Lung (tissue), 12 donors: ENCODE measurements around the gene TMEM125. TPM values are rescaled to one million over a fixed set of nuclear protein-coding genes. Genes with fewer than 3 reads are reported as not detected.

ENCODE experiments used
- ATAC-seq: fragments of 200-7000 bp; cut with Tn5 transposase; one replicate; pipeline ENCODE4 v1.9.1; 2020; ENCODE audit warnings: moderate number of reproducible peaks; ENCODE audit not compliant: insufficient read depth, low FRiP score
- DNase-seq, 3 donors: peaks; one replicate each; pipeline ENCODE4 v3.0.0-alpha.2; 2013 to 2017
- H3K27ac ChIP-seq, 2 donors: one replicate each; pipeline ENCODE4 v1.5.1; 2013; ENCODE audit warnings: mild to moderate bottlenecking in 2 of 2, moderate library complexity in 2 of 2, control low read depth in 1 of 2, inconsistent platforms in 1 of 2, low read depth in 1 of 2, low read length in 1 of 2
- H3K27me3 ChIP-seq, 3 donors: one replicate each; pipeline ENCODE4 v1.5.1; 2013; ENCODE audit warnings: low read length in 2 of 3; ENCODE audit not compliant: control insufficient read depth in 3 of 3, insufficient read depth in 3 of 3
- H3K36me3 ChIP-seq, 4 donors: one replicate each; pipeline ENCODE4 v1.5.1; 2013; ENCODE audit warnings: low read length in 4 of 4, mild to moderate bottlenecking in 1 of 4, moderate library complexity in 1 of 4; ENCODE audit not compliant: control insufficient read depth in 4 of 4, insufficient read depth in 4 of 4
- H3K4me1 ChIP-seq, 5 donors: one replicate each; pipeline ENCODE4 v1.5.1; 2013; ENCODE audit warnings: low read length in 5 of 5, mild to moderate bottlenecking in 2 of 5, moderate library complexity in 1 of 5; ENCODE audit not compliant: control insufficient read depth in 5 of 5, insufficient read depth in 5 of 5
- H3K4me3 ChIP-seq: one replicate; pipeline ENCODE4 v1.5.1; 2013; ENCODE audit warnings: mild to moderate bottlenecking, control low read depth, moderate library complexity
- H3K9ac ChIP-seq, 2 donors: one replicate each; pipeline ENCODE4 v1.5.1; 2013; ENCODE audit warnings: low read length in 2 of 2, control low read depth in 1 of 2; ENCODE audit not compliant: insufficient read depth in 1 of 2
- H3K9me3 ChIP-seq, 4 donors: one replicate each; pipeline ENCODE4 v1.5.1; 2013; ENCODE audit warnings: low read length in 3 of 4, mild to moderate bottlenecking in 1 of 4, moderate library complexity in 1 of 4; ENCODE audit not compliant: control insufficient read depth in 4 of 4, insufficient read depth in 3 of 4
- CTCF ChIP-seq: IDR thresholded peaks from 2 replicates; pipeline ENCODE4 v1.5.1; 2012; ENCODE audit warnings: mild to moderate bottlenecking; ENCODE audit errors: control extremely low read depth, extremely low read depth
- whole genome bisulfite sequencing, 2 donors: extraction: QIAGEN DNeasy Blood & Tissue Kit; methylation state at CpG; one replicate each; pipeline ENCODE4 v1.1.7; 2013; 5-methylcytosine and 5-hydroxymethylcytosine counted together
- polyA plus RNA-seq, 2 donors: library from polyadenylated mRNA; stranded (reverse); fragments of 200-250 nt; gene quantifications; one replicate each; pipeline ENCODE4 v1.2.1, GENCODE V29; 2013
- total RNA-seq, 2 donors: library from RNA; depleted of rRNA in 1 of 2; stranded (reverse); fragments of >200 nt in 1 of 2; gene quantifications; one replicate each; pipeline ENCODE4 v1.2.1, GENCODE V29; 2014 to 2021
- donor health status: control.
- donor health status: control.
- donor health status: Bipolar disorder and iron deficiency.
- donor health status: healthy.
- donor health status: DM: yes; HTN: yes; CAD: no.

Gene TMEM125
- total and polyA plus RNA-seq, 4 donors, result 41.0 to 228 (median 114) TPM

- no peak for TF ChIP-seq CTCF
- Histone ChIP-seq H3K4me1 (peaks cover 0 to 6% (median 0%) of the 10 kb centered on the region in 5 donors), H3K27ac (peak overlapping the region in 1 of 2 donors; percentile 33), H3K9ac (peak overlapping the region in 1 of 2 donors; percentile 59), H3K27me3 (no peaks in the 10 kb centered on the region), H3K36me3 (no peaks in the 10 kb centered on the region), H3K9me3 (no peaks in the 10 kb centered on the region), H3K4me3 (no peak overlapping the region)
- DNase-seq (no peak), ATAC-seq (no peak)
- 68 to 81% methylated on average over 12 of the region's 12 CpGs for WGBS, 2 donors
Observed at GRCh38 chr1:43284546-43285110, 14.8 kb downstream of the TMEM125 start.

GRCh38 chr1:43285269-43285990 lies 15.6 kb downstream of the TMEM125 start, which contains the start of gene C1orf210:
TSS of gene C1orf210 (minus strand) at chr1:43285581. CDS start at chr1:43283270, 2,311 bp downstream.
- no peak for TF ChIP-seq CTCF
- Histone ChIP-seq H3K4me3 (peak within 1 kb of the TSS; percentile 29), H3K9ac (peak within 1 kb of the TSS in 1 of 2 donors; percentile 59), H3K27ac (peak within 1 kb of the TSS in 1 of 2 donors; percentile 52), H3K27me3 (no peaks in the 10 kb centered on the region), H3K36me3 (no peaks in the 10 kb centered on the region), H3K4me1 (peaks cover 0 to 5% (median 0%) of the 10 kb centered on the region in 5 donors), H3K9me3 (no peaks in the 10 kb centered on the region)
- peak; percentile 42 to 75 (median 75) for DNase-seq
- peak; percentile 87 for ATAC-seq
- 59 to 75% methylated on average over 19 of the region's 19 CpGs for WGBS, 2 donors

GRCh38 chr1:43286115-43286514 lies 16.3 kb downstream of the TMEM125 start:
- ATAC-seq (no peak), DNase-seq (no peak)
- WGBS, 2 donors, result 92 to 93% methylated on average over 11 of the region's 11 CpGs
- Histone ChIP-seq H3K36me3 (no peaks in the 10 kb centered on the region), H3K9me3 (no peaks in the 10 kb centered on the region), H3K27me3 (no peaks in the 10 kb centered on the region), H3K4me3 (no peak overlapping the region), H3K9ac (peak overlapping the region in 1 of 2 donors; percentile 1), H3K27ac (peak overlapping the region in 1 of 2 donors; percentile 52), H3K4me1 (peaks cover 0 to 5% (median 0%) of the 10 kb centered on the region in 5 donors)
- no peak for TF ChIP-seq CTCF
